K562 (cell line): ENCODE data around the gene NAIF1. TPM values are rescaled to one million over a fixed set of nuclear protein-coding genes. Genes with fewer than 3 reads are reported as not detected.

ENCODE experiments used
- ADNP ChIP-seq: fragments of 200-800 bp; sonication (Bioruptor generic); IDR thresholded peaks from 2 replicates; pipeline ENCODE4 v1.6.1; 2016; ENCODE audit warnings: missing genetic modification characterization, missing compliant biosample characterization
- HDAC3 ChIP-seq: fragments of 450-650 bp; IDR thresholded peaks from 2 replicates; pipeline ENCODE4 v1.6.1; 2018; ENCODE audit warnings: borderline replicate concordance, mild to moderate bottlenecking, moderate library complexity; ENCODE audit not compliant: partially characterized antibody
- LARP7 ChIP-seq: fragments of 450-650 bp; IDR thresholded peaks from 2 replicates; pipeline ENCODE4 v1.6.1; 2016
- MBD2 ChIP-seq: sonication (generic); IDR thresholded peaks from 2 replicates; pipeline ENCODE4 v1.6.1; 2016; ENCODE audit warnings: low read depth, borderline replicate concordance
- NR4A1 ChIP-seq, 2 experiments: fragments of 250-450 bp in 1 of 2; fragments of 450-650 bp in 1 of 2; sonication (Bioruptor Pico) in 1 of 2; IDR thresholded peaks; 2 replicates each; pipeline versions ENCODE4 v1.4.0 to v1.6.1; 2016 to 2020; ENCODE audit warnings: mild to moderate bottlenecking in 2 of 2, missing compliant biosample characterization in 1 of 2, missing genetic modification characterization in 1 of 2, moderate library complexity in 1 of 2
- PML ChIP-seq: IDR thresholded peaks from 2 replicates; pipeline ENCODE4 v1.6.1; 2012; ENCODE audit warnings: low read length, inconsistent platforms
- POLR2AphosphoS2 ChIP-seq: IDR thresholded peaks from 2 replicates; pipeline ENCODE4 v1.6.1; 2012; ENCODE audit warnings: low read length, improper control_type of control experiment
- RB1 ChIP-seq: fragments of 450-650 bp; IDR thresholded peaks from 2 replicates; pipeline ENCODE4 v1.6.1; 2017; ENCODE audit warnings: low read depth, mild to moderate bottlenecking
- SUPT5H ChIP-seq: fragments of 450-650 bp; IDR thresholded peaks from 2 replicates; pipeline ENCODE4 v1.6.1; 2016
- TRIM28 ChIP-seq: fragments of 450-650 bp; IDR thresholded peaks from 2 replicates; pipeline ENCODE4 v1.6.1; 2017
- USF1 ChIP-seq: sonication (generic); formaldehyde crosslinking; IDR thresholded peaks from 2 replicates; pipeline ENCODE4 v1.9.0; 2022; ENCODE audit warnings: mild to moderate bottlenecking, missing genetic modification reagents
- YY1 ChIP-seq, 3 experiments: IDR thresholded peaks; 2 replicates each; pipeline ENCODE4 v1.6.1; 2011; ENCODE audit warnings: low read length in 2 of 3, mild to moderate bottlenecking in 2 of 3, moderate library complexity in 2 of 3, borderline replicate concordance in 1 of 3, control low read depth in 1 of 3, low read depth in 1 of 3; ENCODE audit not compliant: insufficient read depth in 3 of 3, insufficient replicate concordance in 2 of 3, control insufficient read depth in 1 of 3, insufficient read length in 1 of 3; ENCODE audit errors: extremely low read depth in 1 of 3
- ZNF197 ChIP-seq: fragments of 200-800 bp; sonication (Bioruptor generic); IDR thresholded peaks from 2 replicates; pipeline ENCODE4 v1.6.1; 2016; ENCODE audit warnings: low read depth, missing genetic modification characterization, missing compliant biosample characterization
- ZNF41 ChIP-seq: fragments of 250-450 bp; sonication (Bioruptor Pico); conservative IDR thresholded peaks from 2 replicates; pipeline ENCODE4 v1.4.0; 2020; ENCODE audit warnings: mild to moderate bottlenecking
- ZNF75A ChIP-seq: fragments of 450-650 bp; formaldehyde crosslinking; IDR thresholded peaks from 2 replicates; pipeline ENCODE4 v1.4.0; 2020; ENCODE audit warnings: mild to moderate bottlenecking
- ZNF77 ChIP-seq: fragments of 250-450 bp; sonication (Bioruptor Pico); IDR thresholded peaks from 2 replicates; pipeline ENCODE4 v1.5.0; 2020
- polyA plus RNA-seq, 8 experiments: library from polyadenylated mRNA; depleted of rRNA in 4 of 8; stranded (reverse) in 5 of 8; unstranded in 3 of 8; fragments of >200 nt; fragmentation: Nextera tagmentation in 2 of 8; fragmentation: Illumina TruSeq in 1 of 8; extraction: Ambion mirVana in 2 of 8; extraction: Trizol in 1 of 8; gene quantifications; 2 replicates each; pipeline versions ENCODE4 v1.2.1 to v1.2.3, GENCODE V29; 2011 to 2014; ENCODE audit warnings: inconsistent platforms in 1 of 8, missing spikeins in 1 of 8
- total RNA-seq, 7 experiments: library from RNA; depleted of rRNA in 6 of 7; stranded (reverse); fragments of >200 nt in 6 of 7; fragmentation: Illumina TruSeq in 2 of 7; extraction: Trizol in 2 of 7; gene quantifications; 2 replicates each; pipeline versions ENCODE4 v1.2.1 to v1.2.3, GENCODE V29; 2011 to 2021; ENCODE audit warnings: low replicate concordance in 1 of 7
- TF ChIP-seq, protein P1 (sequence below): fragments of 250-450 bp; sonication (Bioruptor Pico); IDR thresholded peaks from 2 replicates; pipeline ENCODE4 v1.8.0; 2022; ENCODE audit warnings: inconsistent platforms
- TF ChIP-seq, protein P2 (sequence below): fragments of 250-450 bp; sonication (Bioruptor Pico); IDR thresholded peaks from 2 replicates; pipeline ENCODE4 v1.5.0; 2021; ENCODE audit warnings: mild to moderate bottlenecking, borderline replicate concordance
- TF ChIP-seq, protein P3 (sequence below): fragments of 450-650 bp; formaldehyde crosslinking; conservative IDR thresholded peaks from 2 replicates; pipeline ENCODE4 v1.4.0; 2022; ENCODE audit warnings: mild to moderate bottlenecking, missing genetic modification characterization
- TF ChIP-seq, protein P4 (sequence below), 2 experiments: fragments of 450-650 bp; conservative IDR thresholded peaks; 2 replicates each; pipeline ENCODE4 v1.6.1; 2017; ENCODE audit warnings: mild to moderate bottlenecking in 2 of 2, moderate library complexity in 2 of 2

NAIF1 gene
- total and polyA plus RNA-seq, 9 of the 15 experiments (the other 6 are each of a cell fraction or from before 2014, with no cell fraction given): 4.8 to 26.6 (median 17.2) TPM

- TF ChIP-seq, protein P1, sequence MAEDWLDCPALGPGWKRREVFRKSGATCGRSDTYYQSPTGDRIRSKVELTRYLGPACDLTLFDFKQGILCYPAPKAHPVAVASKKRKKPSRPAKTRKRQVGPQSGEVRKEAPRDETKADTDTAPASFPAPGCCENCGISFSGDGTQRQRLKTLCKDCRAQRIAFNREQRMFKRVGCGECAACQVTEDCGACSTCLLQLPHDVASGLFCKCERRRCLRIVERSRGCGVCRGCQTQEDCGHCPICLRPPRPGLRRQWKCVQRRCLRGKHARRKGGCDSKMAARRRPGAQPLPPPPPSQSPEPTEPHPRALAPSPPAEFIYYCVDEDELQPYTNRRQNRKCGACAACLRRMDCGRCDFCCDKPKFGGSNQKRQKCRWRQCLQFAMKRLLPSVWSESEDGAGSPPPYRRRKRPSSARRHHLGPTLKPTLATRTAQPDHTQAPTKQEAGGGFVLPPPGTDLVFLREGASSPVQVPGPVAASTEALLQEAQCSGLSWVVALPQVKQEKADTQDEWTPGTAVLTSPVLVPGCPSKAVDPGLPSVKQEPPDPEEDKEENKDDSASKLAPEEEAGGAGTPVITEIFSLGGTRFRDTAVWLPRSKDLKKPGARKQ (CRISPR knock-in tag): no peak
- TF ChIP-seq, protein P2, sequence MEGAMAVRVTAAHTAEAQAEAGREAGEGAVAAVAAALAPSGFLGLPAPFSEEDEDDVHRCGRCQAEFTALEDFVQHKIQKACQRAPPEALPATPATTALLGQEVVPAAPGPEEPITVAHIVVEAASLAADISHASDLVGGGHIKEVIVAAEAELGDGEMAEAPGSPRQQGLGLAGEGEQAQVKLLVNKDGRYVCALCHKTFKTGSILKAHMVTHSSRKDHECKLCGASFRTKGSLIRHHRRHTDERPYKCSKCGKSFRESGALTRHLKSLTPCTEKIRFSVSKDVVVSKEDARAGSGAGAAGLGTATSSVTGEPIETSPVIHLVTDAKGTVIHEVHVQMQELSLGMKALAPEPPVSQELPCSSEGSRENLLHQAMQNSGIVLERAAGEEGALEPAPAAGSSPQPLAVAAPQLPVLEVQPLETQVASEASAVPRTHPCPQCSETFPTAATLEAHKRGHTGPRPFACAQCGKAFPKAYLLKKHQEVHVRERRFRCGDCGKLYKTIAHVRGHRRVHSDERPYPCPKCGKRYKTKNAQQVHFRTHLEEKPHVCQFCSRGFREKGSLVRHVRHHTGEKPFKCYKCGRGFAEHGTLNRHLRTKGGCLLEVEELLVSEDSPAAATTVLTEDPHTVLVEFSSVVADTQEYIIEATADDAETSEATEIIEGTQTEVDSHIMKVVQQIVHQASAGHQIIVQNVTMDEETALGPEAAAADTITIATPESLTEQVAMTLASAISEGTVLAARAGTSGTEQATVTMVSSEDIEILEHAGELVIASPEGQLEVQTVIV: no peak
- no peak; the same call in 1 of the 2 replicates for TF ChIP-seq PML
- TF ChIP-seq, protein P3, sequence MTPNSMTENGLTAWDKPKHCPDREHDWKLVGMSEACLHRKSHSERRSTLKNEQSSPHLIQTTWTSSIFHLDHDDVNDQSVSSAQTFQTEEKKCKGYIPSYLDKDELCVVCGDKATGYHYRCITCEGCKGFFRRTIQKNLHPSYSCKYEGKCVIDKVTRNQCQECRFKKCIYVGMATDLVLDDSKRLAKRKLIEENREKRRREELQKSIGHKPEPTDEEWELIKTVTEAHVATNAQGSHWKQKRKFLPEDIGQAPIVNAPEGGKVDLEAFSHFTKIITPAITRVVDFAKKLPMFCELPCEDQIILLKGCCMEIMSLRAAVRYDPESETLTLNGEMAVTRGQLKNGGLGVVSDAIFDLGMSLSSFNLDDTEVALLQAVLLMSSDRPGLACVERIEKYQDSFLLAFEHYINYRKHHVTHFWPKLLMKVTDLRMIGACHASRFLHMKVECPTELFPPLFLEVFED (CRISPR knock-in tag): no peak
- TF ChIP-seq POLR2AphosphoS2: peak; percentile 55; the same call in 1 of the 2 replicates
- no peak for TF ChIP-seq TRIM28
- no peak for TF ChIP-seq ZNF75A
- no peak for TF ChIP-seq NR4A1 (CRISPR knock-in tag; IDR thresholded peaks at IDR 0.05)
- no peak for TF ChIP-seq NR4A1 (tag; IDR thresholded peaks at IDR 0.05)
- no peak for TF ChIP-seq LARP7
- no peak for TF ChIP-seq ZNF41 (CRISPR knock-in tag)
- TF ChIP-seq SUPT5H: peak; percentile 64
- TF ChIP-seq MBD2: no peak
- TF ChIP-seq YY1 (IDR thresholded peaks at IDR 0.05; ENCODE audit: borderline replicate concordance in 1 of 3, control insufficient read depth in 1 of 3, extremely low read depth in 1 of 3, insufficient read depth in 3 of 3, insufficient read length in 1 of 3, insufficient replicate concordance in 2 of 3, low read depth in 1 of 3, low read length in 2 of 3): no peak
- TF ChIP-seq RB1: no peak
- peak; percentile 37; the same call in 1 of the 2 replicates for TF ChIP-seq USF1 (CRISPR knock-in tag)
- TF ChIP-seq HDAC3: no peak
- TF ChIP-seq ADNP: no peak
- no peak for TF ChIP-seq ZNF77 (CRISPR knock-in tag)
- TF ChIP-seq ZNF197 (CRISPR knock-in tag): no peak
- TF ChIP-seq, protein P4, sequence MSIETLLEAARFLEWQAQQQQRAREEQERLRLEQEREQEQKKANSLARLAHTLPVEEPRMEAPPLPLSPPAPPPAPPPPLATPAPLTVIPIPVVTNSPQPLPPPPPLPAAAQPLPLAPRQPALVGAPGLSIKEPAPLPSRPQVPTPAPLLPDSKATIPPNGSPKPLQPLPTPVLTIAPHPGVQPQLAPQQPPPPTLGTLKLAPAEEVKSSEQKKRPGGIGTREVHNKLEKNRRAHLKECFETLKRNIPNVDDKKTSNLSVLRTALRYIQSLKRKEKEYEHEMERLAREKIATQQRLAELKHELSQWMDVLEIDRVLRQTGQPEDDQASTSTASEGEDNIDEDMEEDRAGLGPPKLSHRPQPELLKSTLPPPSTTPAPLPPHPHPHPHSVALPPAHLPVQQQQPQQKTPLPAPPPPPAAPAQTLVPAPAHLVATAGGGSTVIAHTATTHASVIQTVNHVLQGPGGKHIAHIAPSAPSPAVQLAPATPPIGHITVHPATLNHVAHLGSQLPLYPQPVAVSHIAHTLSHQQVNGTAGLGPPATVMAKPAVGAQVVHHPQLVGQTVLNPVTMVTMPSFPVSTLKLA (conservative IDR thresholded peaks at IDR 0.05): no peak
Observed at GRCh38 chr9:128107468-128108268, 40.5 kb upstream of the NAIF1 start (continued).
